ENCODE data around the gene RPS6KA3. TPM values are rescaled to one million over a fixed set of nuclear protein-coding genes. Genes with fewer than 3 reads are reported as not detected.

RPS6KA3 gene
- total RNA-seq, 1 experiment from 2014 or later: 14.6 TPM

GRCh38 chrX:20254712-20255299 is 11.9 kb downstream of the RPS6KA3 start (continued):
- TF ChIP-seq FOXJ3 (CRISPR knock-in tag; IDR thresholded peaks at IDR 0.05; ENCODE audit: borderline replicate concordance) (no peak), CBFB (CRISPR knock-in tag; IDR thresholded peaks at IDR 0.05; ENCODE audit: low read depth) (no peak), ZNF423 (CRISPR knock-in tag; IDR thresholded peaks at IDR 0.05) (no peak), PRRX2 (CRISPR knock-in tag; IDR thresholded peaks at IDR 0.05) (no peak), CREB1 (CRISPR knock-in tag; IDR thresholded peaks at IDR 0.05) (no peak), NR2C2 (CRISPR knock-in tag; IDR thresholded peaks at IDR 0.05) (no peak)

- ChIA-PET POLR2A (no interaction called here), CTCF (interaction anchor here (0.5 to 1.3 kb wide), 11 partner anchors 15 to 1472 kb away, joined by 3 to 7 read pairs (median 3); no protein-coding TSS in a partner anchor)
- DNase-seq (ENCODE audit: low spot score) (no peak), ATAC-seq (peak; percentile 24; the same call in 1 of the 2 replicates)
- no peak for TF ChIP-seq NFE2L1 (CRISPR knock-in tag; IDR thresholded peaks at IDR 0.05)
- Mint-ChIP-seq H3K27me3 (ENCODE audit: low read depth) (no peaks in the 10 kb centered on the region), H3K27ac (peak overlapping the region; percentile 68; the same call in 1 of the 2 replicates), H3K4me3 (no peak overlapping the region), H3K9me3 (0 out of 2 replicates have a peak, but pooled peaks cover 3% of the 10 kb centered on the region), H3K4me1 (peaks cover 9% of the 10 kb centered on the region), H3K36me3 (peaks cover 4% of the 10 kb centered on the region; the same call in 1 of the 2 replicates)
Observed at GRCh38 chrX:20253232-20253543, 13.5 kb downstream of the RPS6KA3 start.

GRCh38 chrX:20252381-20253231 is 14.1 kb downstream of the RPS6KA3 start:
- ChIA-PET POLR2A (no interaction called here), CTCF (interaction anchor here (0.5 to 1.3 kb wide), 12 partner anchors 16 to 1473 kb away, joined by 3 to 7 read pairs (median 3); no protein-coding TSS in a partner anchor)

More at GRCh38 chrX:20252381-20253231, 14.1 kb downstream of the RPS6KA3 start:
- peak; percentile 66 for DNase-seq (ENCODE audit: low spot score)
- Mint-ChIP-seq H3K4me3 (no peak overlapping the region), H3K36me3 (peaks cover 4% of the 10 kb centered on the region; the same call in 1 of the 2 replicates), H3K27me3 (ENCODE audit: low read depth) (no peaks in the 10 kb centered on the region), H3K9me3 (0 out of 2 replicates have a peak, but pooled peaks cover 3% of the 10 kb centered on the region), H3K4me1 (peaks cover 9% of the 10 kb centered on the region), H3K27ac (no peak overlapping the region)
- ATAC-seq: peak; percentile 84
- TF ChIP-seq CTCF (IDR thresholded peaks at IDR 0.05) (peak; percentile 49), FOXP1 (CRISPR knock-in tag; IDR thresholded peaks at IDR 0.05; ENCODE audit: borderline replicate concordance) (no peak), GABPB1 (CRISPR knock-in tag; IDR thresholded peaks at IDR 0.05) (no peak), ELF4 (CRISPR knock-in tag; IDR thresholded peaks at IDR 0.05; ENCODE audit: low read depth) (no peak), MYBL2 (CRISPR knock-in tag; IDR thresholded peaks at IDR 0.05) (no peak), AR (CRISPR knock-in tag; IDR thresholded peaks at IDR 0.05) (no peak)
